ENCODE results near the gene LIN52. TPM values are rescaled to one million over a fixed set of nuclear protein-coding genes. Genes with fewer than 3 reads are reported as not detected.
A peak's percentile ranks its signal among the peaks of the same experiment; 100 is the strongest.

LIN52 gene
- total RNA-seq, 1 experiment from 2014 or later = 11.0 TPM

DNA sequence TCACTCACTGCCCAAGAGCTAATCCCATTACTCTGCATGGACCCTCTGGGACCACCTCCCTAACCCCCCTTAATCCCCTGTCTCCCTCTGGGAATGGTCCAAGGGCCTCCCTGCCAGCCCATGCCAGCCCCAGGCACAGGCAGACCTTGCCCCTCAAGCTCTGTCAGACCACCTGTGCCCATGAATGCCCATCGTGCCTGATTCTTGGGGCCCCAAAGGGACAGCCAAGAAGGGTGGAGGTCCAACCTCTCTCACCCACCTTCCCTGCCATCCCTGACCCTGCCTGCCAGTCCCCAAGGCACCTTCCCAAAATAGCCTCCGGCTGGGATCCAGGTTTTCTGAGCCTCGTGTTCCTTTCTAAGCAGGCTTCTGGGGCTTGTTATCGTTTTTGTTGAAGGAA, 133.7 kb downstream of the LIN52 start:
- Histone ChIP-seq H4K91ac (ENCODE audit: insufficient read length, low read depth, low read length) (no peak overlapping the region), H3K27me3 (ENCODE audit: insufficient read depth, low read length) (no peaks in the 10 kb centered on the region; the same call in 1 of the 2 replicates), H2BK12ac (ENCODE audit: insufficient read length, low read depth, low read length) (no peak overlapping the region), H3K79me2 (ENCODE audit: insufficient read depth, low read length) (no peaks in the 10 kb centered on the region), H3K4ac (ENCODE audit: low read depth, low read length) (no peak overlapping the region), H3K23me2 (ENCODE audit: insufficient read length, low read depth, low read length, poor library complexity, severe bottlenecking) (no peaks in the 10 kb centered on the region), H2BK15ac (ENCODE audit: low read depth, low read length) (no peak overlapping the region), H3K79me1 (ENCODE audit: insufficient read depth, low read depth, low read length, poor library complexity, severe bottlenecking) (no peaks in the 10 kb centered on the region), H4K20me1 (ENCODE audit: control insufficient read depth, insufficient read depth, insufficient read length) (no peaks in the 10 kb centered on the region), H2AK5ac (ENCODE audit: insufficient read length, low read length) (no peak overlapping the region), H3K9ac (ENCODE audit: extremely low read depth, insufficient read length, low read length) (no peak overlapping the region), H3K56ac (ENCODE audit: insufficient read length, low read depth, low read length) (no peak overlapping the region), H2BK20ac (ENCODE audit: low read depth, low read length, poor library complexity, severe bottlenecking) (no peak overlapping the region), H3K4me1 (ENCODE audit: insufficient read depth, low read length) (no peaks in the 10 kb centered on the region; the same call in 1 of the 2 replicates), H2BK120ac (ENCODE audit: low read depth, low read length, poor library complexity, severe bottlenecking) (no peak overlapping the region), H2AFZ (ENCODE audit: low read length) (no peak overlapping the region), H2BK5ac (ENCODE audit: insufficient read length, low read length) (no peak overlapping the region), H3K27ac (ENCODE audit: insufficient read length, low read depth, low read length) (no peak overlapping the region), H4K5ac (ENCODE audit: insufficient read length, low read depth, low read length) (no peak overlapping the region), H4K8ac (replicated peaks; ENCODE audit: insufficient read length, low read depth, low read length) (no peak overlapping the region), H3T11ph (ENCODE audit: low read length) (no peak overlapping the region), H3K18ac (ENCODE audit: insufficient read length, low read depth, low read length) (no peak overlapping the region), H3K9me3 (ENCODE audit: control insufficient read depth, low read depth, low read length) (no peaks in the 10 kb centered on the region), H3K14ac (ENCODE audit: insufficient read depth, low read length) (no peak overlapping the region), H3K23ac (ENCODE audit: insufficient read length, low read depth, low read length) (no peak overlapping the region), H3K4me2 (ENCODE audit: insufficient read depth, insufficient read length, low read length) (no peak overlapping the region)
- no peak overlapping the region for H3K27ac Mint-ChIP-seq
- no CpG with 5 or more reads among the region's 4 CpGs for WGBS (ENCODE audit: extremely low coverage, insufficient read length, low lambda C conversion rate)
- H3K9me3 Mint-ChIP-seq = no peaks in the 10 kb centered on the region
- H3K27me3 Mint-ChIP-seq (ENCODE audit: low read depth) = peaks cover 58% of the 10 kb centered on the region
- TF ChIP-seq, protein P1, sequence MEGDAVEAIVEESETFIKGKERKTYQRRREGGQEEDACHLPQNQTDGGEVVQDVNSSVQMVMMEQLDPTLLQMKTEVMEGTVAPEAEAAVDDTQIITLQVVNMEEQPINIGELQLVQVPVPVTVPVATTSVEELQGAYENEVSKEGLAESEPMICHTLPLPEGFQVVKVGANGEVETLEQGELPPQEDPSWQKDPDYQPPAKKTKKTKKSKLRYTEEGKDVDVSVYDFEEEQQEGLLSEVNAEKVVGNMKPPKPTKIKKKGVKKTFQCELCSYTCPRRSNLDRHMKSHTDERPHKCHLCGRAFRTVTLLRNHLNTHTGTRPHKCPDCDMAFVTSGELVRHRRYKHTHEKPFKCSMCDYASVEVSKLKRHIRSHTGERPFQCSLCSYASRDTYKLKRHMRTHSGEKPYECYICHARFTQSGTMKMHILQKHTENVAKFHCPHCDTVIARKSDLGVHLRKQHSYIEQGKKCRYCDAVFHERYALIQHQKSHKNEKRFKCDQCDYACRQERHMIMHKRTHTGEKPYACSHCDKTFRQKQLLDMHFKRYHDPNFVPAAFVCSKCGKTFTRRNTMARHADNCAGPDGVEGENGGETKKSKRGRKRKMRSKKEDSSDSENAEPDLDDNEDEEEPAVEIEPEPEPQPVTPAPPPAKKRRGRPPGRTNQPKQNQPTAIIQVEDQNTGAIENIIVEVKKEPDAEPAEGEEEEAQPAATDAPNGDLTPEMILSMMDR (conservative IDR thresholded peaks at IDR 0.05) = no peak
- peak overlapping the region in 1 of 2 experiments; percentile 9; a peak in 1 of 5 replicates for H3K4me3 Mint-ChIP-seq
- peaks cover 5 to 10% of the 10 kb centered on the region in 2 experiments; a peak in 3 of 4 replicates for H3K4me1 Mint-ChIP-seq
- H3K36me3 Mint-ChIP-seq (ENCODE audit: insufficient read depth in 1 of 3, low read depth in 3 of 3) = no peaks in the 10 kb centered on the region
- DNase-seq = no peak

All from H9 (cell line).